NOMO-1 treated with dmso at 0.1 percent for 144 hours (cell line): ENCODE results near the gene CORO6.
"Not testable (repeated sequence)": the region's sequence is repeated elsewhere in the genome, so short reads cannot be mapped to it uniquely, and the experiment has no call there.

Experiments
- DNase-seq: peaks from one replicate; lab custom pipeline; 2025; ENCODE audit not compliant: unreplicated experiment; lab: John Stamatoyannopoulos, UW

The CORO6 gene

GRCh38 chr17:29622337-29623282 lies at the start of gene CORO6:
Gene CORO6, minus strand, starts transcription at chr17:29622912. Its CDS starts 1,491 bp downstream, at chr17:29621421.
- DNase-seq, result no peak

GRCh38 chr17:29671661-29672060 lies 48.9 kb upstream of the CORO6 start:
- no peak for DNase-seq

- no peak for DNase-seq
Observed at GRCh38 chr17:29669266-29669665, 46.6 kb upstream of the CORO6 start.

- DNase-seq, result no peak
Observed at GRCh38 chr17:29667969-29668368, 45.3 kb upstream of the CORO6 start.

GRCh38 chr17:29665481-29665810 lies 42.7 kb upstream of the CORO6 start:
- no peak for DNase-seq

GRCh38 chr17:29664743-29665480 lies 42.2 kb upstream of the CORO6 start:
- no peak for DNase-seq

- DNase-seq, result no peak
Observed at GRCh38 chr17:29663155-29663554, 40.4 kb upstream of the CORO6 start.

- DNase-seq, result no peak
Observed at GRCh38 chr17:29661213-29661612, 38.5 kb upstream of the CORO6 start.

- DNase-seq, result no peak
Observed at GRCh38 chr17:29659155-29659554, 36.4 kb upstream of the CORO6 start.

GRCh38 chr17:29655323-29655722 lies 32.6 kb upstream of the CORO6 start:
- no peak for DNase-seq

- DNase-seq, result no peak
Observed at GRCh38 chr17:29653995-29654714, 31.4 kb upstream of the CORO6 start.

- no peak for DNase-seq
Observed at GRCh38 chr17:29652976-29653375, 30.3 kb upstream of the CORO6 start.

GRCh38 chr17:29651913-29652312 lies 29.2 kb upstream of the CORO6 start:
- not testable (repeated sequence) for DNase-seq

GRCh38 chr17:29650396-29650795 lies 27.7 kb upstream of the CORO6 start:
- no peak for DNase-seq

- no peak for DNase-seq
Observed at GRCh38 chr17:29649359-29649758, 26.6 kb upstream of the CORO6 start.

GRCh38 chr17:29648005-29648404 lies 25.3 kb upstream of the CORO6 start:
- DNase-seq, result no peak

GRCh38 chr17:29645515-29646051 lies 22.9 kb upstream of the CORO6 start:
- no peak for DNase-seq

- DNase-seq, result no peak
Observed at GRCh38 chr17:29643817-29644160, 21.1 kb upstream of the CORO6 start.

- DNase-seq, result no peak
Observed at GRCh38 chr17:29642171-29642611, 19.5 kb upstream of the CORO6 start.

GRCh38 chr17:29640981-29641642 lies 18.4 kb upstream of the CORO6 start:
- DNase-seq, result no peak

GRCh38 chr17:29640413-29640812 lies 17.7 kb upstream of the CORO6 start:
- DNase-seq, result no peak
